NCI-H460 (cell line): Measurements from ENCODE around the gene SNRK. TPM values are rescaled to one million over a fixed set of nuclear protein-coding genes. Genes with fewer than 3 reads are reported as not detected.
"Not testable (repeated sequence)": the region's sequence is repeated elsewhere in the genome, so short reads cannot be mapped to it uniquely, and the experiment has no call there.

Source experiments
- DNase-seq: peaks from one replicate; pipeline ENCODE4 v3.0.0-alpha.2; 2016; ENCODE audit warnings: low read depth; ENCODE audit errors: extremely low read depth
- total RNA-seq: library from RNA; depleted of rRNA; stranded (reverse); fragments of >200 nt; shearing (Covaris generic); gene quantifications from 2 replicates; pipeline ENCODE4 v1.2.3, GENCODE V29; 2014

Gene SNRK
- total RNA-seq, 1 experiment from 2014 or later, result 9.3 TPM

DNA sequence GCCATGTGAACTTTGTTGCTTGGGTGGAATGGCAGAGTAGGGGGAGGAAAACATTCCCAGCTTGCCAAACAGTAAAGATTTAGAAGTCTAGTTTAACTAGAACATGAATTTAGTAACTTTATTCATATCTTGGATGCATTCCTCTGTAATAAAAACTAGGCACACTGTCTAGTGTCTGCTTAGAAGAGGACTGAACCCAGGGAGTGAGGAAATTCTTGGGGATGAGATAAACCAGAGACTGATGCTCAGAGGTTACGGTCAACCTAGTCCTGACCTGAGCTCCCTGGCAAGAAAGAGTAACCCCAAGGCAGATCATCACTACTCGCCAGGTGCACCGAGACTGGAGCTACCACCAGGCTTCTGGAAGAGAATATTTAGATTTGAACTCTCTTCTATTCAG, 58.2 kb downstream of the SNRK start:
- no peak for DNase-seq

- DNase-seq, result no peak
Observed at GRCh38 chr3:43345246-43345645, 58.9 kb downstream of the SNRK start.

DNA sequence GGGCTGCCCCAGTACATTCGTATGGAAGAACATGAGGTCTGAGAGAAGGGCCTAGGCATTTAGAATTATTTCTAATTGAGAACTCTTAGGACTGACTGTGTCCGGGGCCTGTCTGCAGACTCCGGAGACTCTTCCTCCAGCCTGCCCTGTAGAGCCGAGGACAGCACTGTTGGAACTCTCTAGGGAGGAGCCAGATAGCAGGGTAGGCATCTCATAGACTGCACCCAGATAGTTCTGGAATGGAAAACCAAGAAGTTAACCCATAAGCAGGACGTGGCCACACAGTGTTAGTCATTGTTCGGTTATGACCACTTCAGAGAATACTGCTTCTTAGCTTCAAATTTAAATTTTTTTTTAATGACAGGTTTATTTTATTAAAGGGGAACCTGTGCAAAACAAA, 59.5 kb downstream of the SNRK start:
- DNase-seq, result no peak

DNA sequence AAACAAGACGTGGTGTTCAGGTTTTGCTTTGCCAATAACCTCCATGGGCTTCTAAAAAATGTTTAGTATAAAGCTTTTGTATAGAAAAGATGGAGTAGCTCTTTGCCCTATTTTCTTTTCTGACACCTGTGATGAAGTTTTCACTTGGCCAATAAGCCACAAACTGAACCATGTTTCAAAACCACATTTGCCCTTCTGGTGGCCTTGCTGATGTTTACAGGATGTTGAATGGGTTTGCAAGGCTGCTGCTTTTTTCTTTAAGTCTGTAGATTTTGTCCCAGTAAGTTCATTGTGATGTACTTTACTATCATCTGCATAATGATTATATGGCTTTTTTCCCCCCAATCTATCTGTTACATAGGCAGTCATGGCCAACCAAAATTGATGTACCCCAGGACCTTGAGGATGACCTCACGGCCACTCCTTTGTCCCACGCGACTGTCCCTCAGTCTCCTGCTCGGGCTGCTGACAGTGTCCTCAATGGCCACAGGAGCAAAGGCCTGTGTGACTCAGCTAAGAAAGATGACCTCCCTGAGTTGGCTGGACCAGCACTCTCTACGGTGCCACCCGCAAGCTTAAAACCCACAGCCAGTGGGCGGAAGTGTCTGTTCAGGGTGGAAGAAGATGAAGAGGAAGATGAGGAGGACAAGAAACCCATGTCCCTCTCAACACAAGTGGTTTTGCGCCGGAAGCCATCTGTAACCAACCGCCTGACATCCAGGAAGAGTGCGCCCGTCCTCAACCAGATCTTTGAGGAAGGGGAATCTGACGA, 60.8 kb downstream of the SNRK start:
- DNase-seq, result no peak

DNA sequence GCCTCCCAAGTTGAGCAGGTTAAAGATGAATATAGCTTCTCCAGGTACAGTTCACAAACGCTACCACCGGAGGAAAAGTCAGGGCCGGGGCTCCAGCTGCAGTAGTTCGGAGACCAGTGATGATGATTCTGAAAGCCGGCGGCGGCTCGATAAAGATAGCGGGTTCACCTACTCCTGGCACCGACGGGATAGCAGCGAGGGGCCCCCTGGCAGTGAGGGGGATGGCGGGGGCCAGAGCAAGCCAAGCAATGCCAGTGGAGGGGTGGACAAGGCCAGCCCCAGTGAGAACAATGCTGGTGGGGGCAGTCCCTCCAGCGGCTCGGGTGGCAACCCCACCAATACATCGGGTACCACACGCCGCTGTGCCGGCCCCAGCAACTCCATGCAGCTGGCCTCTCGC, 61.4 kb downstream of the SNRK start:
- no peak for DNase-seq

DNA sequence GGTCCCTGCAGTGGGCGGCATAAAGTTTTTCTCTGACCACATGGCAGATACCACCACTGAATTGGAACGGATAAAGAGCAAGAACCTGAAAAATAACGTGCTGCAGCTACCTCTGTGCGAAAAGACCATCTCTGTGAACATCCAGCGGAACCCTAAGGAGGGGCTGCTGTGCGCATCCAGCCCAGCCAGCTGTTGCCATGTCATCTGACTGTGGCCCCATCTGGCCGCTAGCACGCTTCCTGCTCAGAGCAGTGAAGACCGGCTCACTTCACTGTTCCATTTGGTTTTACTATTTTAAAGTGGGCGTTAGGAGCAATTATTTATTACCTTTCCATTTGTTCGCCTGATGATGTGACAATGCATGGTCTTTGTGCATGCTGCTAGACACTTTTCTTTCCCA, 62.0 kb downstream of the SNRK start:
- DNase-seq, result no peak

GRCh38 chr3:43348852-43349574, 62.7 kb downstream of the SNRK start:
- DNase-seq, result no peak

- no peak for DNase-seq
Observed at GRCh38 chr3:43349716-43350115, 63.4 kb downstream of the SNRK start.

- no peak for DNase-seq
Observed at GRCh38 chr3:43353393-43353792, 67.1 kb downstream of the SNRK start.

DNA sequence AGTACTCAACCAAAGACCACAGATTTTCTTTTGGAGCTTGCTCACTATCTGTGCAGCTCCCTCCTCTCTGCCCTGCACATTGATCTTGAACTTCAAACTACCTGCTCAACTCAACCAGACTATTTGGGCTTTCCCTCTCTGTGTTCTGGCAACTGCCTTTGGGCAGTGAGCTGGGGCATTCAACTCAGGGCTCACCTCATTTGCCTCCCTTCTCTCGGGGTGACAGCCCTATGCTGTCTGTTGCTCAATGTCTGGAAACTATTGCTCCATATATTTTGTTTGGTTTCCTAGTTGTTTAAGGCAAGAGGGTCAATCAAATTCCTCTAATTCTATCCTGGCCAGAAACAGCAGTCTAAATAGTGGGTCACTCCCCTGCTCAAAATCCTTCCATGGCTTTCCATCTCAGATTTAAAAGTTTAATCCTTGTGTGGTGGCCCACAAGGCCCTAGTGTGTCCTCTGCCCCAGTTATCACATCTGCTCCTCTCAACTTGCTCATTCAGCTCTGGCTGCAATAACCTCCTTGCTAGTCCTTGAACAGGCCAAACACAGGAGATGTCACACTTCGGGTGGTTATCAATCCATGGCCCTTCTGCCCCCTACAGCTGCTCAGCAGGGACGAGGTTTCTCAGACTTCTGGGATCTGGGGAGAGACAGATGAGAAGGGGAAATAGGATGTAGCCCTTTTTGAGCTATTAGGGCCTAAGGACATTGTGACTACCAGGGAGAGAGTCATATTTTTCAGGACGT, 67.8 kb downstream of the SNRK start:
- DNase-seq, result no peak

DNA sequence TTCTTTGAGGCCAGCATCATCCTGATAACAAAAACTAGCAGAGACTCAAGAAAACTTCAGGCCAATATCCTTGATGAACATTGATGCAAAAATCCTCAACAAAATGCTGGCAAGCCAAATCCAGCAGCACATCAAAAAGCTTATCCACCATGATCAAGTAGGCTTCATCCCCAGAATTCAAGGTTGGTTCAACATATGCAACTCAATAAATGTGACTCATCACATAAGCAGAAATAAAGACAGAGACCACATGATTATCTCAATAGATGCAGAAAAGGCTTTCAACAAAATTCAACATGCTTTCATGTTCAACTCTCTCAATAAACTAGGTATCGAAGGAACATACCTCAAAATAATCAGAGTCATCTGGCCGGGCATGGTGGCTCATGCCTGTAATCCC, 69.7 kb downstream of the SNRK start:
- DNase-seq, result not testable (repeated sequence)

DNA sequence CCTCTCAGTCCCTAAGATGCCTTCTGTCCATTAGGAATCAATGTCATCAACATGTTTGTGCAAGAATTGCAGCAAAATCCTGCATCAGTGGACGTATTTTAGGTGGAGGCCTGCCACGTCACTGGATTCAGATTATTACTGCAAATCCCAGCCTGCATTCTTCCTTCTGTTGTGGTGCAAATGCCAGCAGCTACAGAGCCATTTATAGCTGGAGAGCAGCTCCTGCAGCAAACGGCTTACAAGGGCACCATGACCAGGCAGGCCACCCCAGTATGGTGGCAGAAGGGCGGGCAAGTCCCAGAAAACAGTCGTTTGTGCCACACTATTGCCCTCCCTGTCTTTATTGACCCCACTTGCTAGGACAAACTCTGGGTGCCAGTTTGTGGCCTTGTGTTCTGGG, 74.7 kb downstream of the SNRK start:
- no peak for DNase-seq

- DNase-seq, result no peak
Observed at GRCh38 chr3:43362183-43362582, 75.8 kb downstream of the SNRK start.

- DNase-seq, result no peak
Observed at GRCh38 chr3:43362961-43363360, 76.6 kb downstream of the SNRK start.

DNA sequence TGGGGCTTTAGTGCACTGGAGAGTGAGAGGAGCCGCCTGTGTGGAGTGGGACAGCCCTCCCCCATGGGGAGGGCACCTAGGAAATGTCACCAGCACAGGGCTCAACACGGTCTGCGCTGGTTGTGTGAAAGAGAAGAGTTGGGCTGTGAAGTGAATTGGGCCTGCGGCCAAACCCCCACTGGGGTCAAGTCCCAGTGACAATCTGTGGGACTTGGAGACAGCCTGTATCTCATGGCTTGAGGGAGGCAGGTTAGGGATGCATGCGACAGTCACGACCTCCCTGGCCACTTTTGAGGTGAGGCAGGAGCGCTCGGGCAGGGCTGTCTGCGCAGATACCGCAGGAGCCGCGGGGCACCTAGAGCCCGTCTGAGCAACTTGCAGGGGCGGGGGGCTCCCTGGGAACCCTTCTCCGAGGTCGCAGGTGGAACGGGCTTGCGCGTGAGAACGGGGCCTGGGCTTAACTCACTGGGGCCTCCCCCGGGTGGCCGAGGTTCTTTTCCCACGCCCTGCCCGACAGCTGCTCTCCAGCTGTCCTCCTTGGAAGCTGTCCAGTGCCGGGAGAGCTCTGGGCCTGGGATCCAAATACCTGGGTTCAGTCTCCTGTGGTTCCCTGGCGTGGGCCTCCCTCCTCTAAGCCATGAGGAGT, 77.4 kb downstream of the SNRK start:
- no peak for DNase-seq

- DNase-seq, result no peak
Observed at GRCh38 chr3:43364494-43364893, 78.2 kb downstream of the SNRK start.

- DNase-seq, result no peak
Observed at GRCh38 chr3:43364926-43365325, 78.6 kb downstream of the SNRK start.

DNA sequence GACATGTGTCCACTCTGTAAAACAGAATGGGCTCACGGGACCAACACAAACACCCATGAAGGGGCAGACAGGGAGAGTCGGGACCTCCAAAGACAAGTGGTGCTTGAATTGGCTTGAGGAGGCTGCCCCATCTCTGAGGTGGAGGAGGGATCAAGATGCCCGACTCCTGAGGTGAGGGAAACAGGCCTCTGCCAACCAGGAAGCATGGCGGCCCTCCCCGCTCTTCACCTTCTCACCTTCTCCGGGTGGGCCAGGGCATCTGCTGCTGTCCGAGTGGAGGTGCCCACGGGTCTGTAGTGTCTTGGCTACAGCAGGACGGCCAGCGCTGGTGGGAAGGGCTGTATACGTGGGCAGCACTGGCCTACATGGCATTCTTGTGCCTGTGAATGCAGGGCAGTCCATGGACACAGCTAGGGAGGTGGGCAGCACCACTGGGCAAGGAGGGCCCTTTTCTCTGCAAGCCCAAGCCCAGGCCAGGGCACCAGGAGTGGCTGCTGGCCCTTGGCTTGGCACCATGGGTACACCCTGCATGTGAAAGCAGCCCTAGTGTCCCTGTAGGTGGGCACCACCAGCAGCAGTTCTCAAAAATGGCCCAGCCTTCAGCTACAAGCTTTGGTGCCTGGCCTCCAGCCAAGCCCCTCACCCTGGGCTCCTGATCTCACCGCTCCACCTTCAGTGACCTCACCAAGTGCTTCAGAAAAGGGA, 79.4 kb downstream of the SNRK start:
- DNase-seq, result no peak

DNA sequence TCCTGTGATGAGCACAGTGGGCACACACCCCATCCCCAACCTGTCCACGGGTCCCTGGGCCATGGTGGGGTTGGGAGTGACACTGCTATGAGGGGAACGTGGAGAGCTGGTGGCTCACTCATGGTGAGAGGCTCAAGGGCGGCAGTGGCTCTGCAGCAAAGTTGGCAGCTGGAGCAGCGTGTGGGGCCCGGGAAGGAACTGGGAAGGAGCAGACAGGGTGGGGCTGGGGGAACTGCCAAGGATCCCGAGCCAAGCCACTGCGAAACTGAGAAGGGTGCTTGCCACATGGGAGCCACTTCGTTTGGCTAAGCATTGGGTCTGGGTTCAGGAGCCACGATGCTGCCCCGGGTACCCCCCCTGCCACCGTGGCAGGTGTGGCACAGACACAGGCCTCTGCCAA, 80.1 kb downstream of the SNRK start:
- no peak for DNase-seq

GRCh38 chr3:43366885-43367284, 80.5 kb downstream of the SNRK start:
- no peak for DNase-seq
